Bronchial epithelial cell (primary cell): ENCODE data around the gene BRSK1. TPM values are rescaled to one million over a fixed set of nuclear protein-coding genes. Genes with fewer than 3 reads are reported as not detected.

ENCODE experiments used
- DNase-seq: peaks from one replicate; pipeline ENCODE4 v3.0.0-alpha.2; 2010; ENCODE audit warnings: low read depth
- FAIRE-seq: peaks from 2 replicates; lab custom pipeline; 2011; peaks lifted over from hg19 to GRCh38; lab: Jason Lieb, UNC
- H3K27me3 ChIP-seq: 2 replicates; pipeline ENCODE4 v1.5.1; 2011; ENCODE audit warnings: low read length; ENCODE audit not compliant: control insufficient read depth, insufficient read depth
- H3K36me3 ChIP-seq: 2 replicates; pipeline ENCODE4 v1.5.1; 2011; ENCODE audit warnings: low read length; ENCODE audit not compliant: control insufficient read depth, insufficient read depth
- H3K4me3 ChIP-seq: 2 replicates; pipeline ENCODE4 v1.5.1; 2011; ENCODE audit warnings: mild to moderate bottlenecking, low read depth, low read length, control low read depth
- CTCF ChIP-seq: IDR thresholded peaks from 2 replicates; pipeline ENCODE4 v1.5.1; 2011; ENCODE audit warnings: mild to moderate bottlenecking, moderate library complexity, low read length, control low read depth, inconsistent platforms; ENCODE audit not compliant: insufficient read depth, severe bottlenecking
- total RNA-seq: library from RNA; depleted of rRNA; stranded (reverse); fragments of >200 nt; gene quantifications from 2 replicates; pipeline ENCODE4 v1.2.1, GENCODE V29; 2014

The BRSK1 gene
- total RNA-seq, 1 donor from 2014 or later, result 0.53 TPM

- TF ChIP-seq CTCF, result no peak
- peaks cover 27% of the 10 kb centered on the region for H3K36me3 ChIP-seq
- no peaks in the 10 kb centered on the region for H3K27me3 ChIP-seq
- no peak overlapping the region for H3K4me3 ChIP-seq
- DNase-seq (peak; percentile 84), FAIRE-seq (no peak)
Measured at GRCh38 chr19:55247621-55248099, 36.1 kb upstream of the BRSK1 start.

- no peaks in the 10 kb centered on the region for H3K27me3 ChIP-seq
- no peak for FAIRE-seq
- H3K4me3 ChIP-seq, result no peak overlapping the region
- H3K36me3 ChIP-seq, result peaks cover 27% of the 10 kb centered on the region
- TF ChIP-seq CTCF, result no peak
- no peak for DNase-seq
Measured at GRCh38 chr19:55248166-55248675, 35.6 kb upstream of the BRSK1 start.

GRCh38 chr19:55248704-55249103 is 35.1 kb upstream of the BRSK1 start:
- DNase-seq, result no peak
- peak; percentile 50 for FAIRE-seq
- no peak for TF ChIP-seq CTCF
- Histone ChIP-seq H3K36me3 (peaks cover 27% of the 10 kb centered on the region), H3K4me3 (no peak overlapping the region), H3K27me3 (no peaks in the 10 kb centered on the region)

- Histone ChIP-seq H3K27me3 (no peaks in the 10 kb centered on the region), H3K36me3 (peaks cover 24% of the 10 kb centered on the region), H3K4me3 (no peak overlapping the region)
- DNase-seq, result no peak
- FAIRE-seq, result no peak
- TF ChIP-seq CTCF, result no peak
Measured at GRCh38 chr19:55249841-55250240, 34.0 kb upstream of the BRSK1 start.

- H3K27me3 ChIP-seq, result no peaks in the 10 kb centered on the region
- DNase-seq (no peak), FAIRE-seq (no peak)
- no peak for TF ChIP-seq CTCF
- H3K4me3 ChIP-seq, result no peak overlapping the region
- peaks cover 17% of the 10 kb centered on the region for H3K36me3 ChIP-seq
Measured at GRCh38 chr19:55250262-55251036, 33.3 kb upstream of the BRSK1 start.
